SU-DHL-6 (cell line): ENCODE data around the gene ARRDC1.

Source experiments
- H2AFZ ChIP-seq: fragments of 200-600 bp; sonication (generic); 2 replicates; pipeline ENCODE4 v1.6.1; 2014; ENCODE audit warnings: low read depth, mild to moderate bottlenecking, moderate library complexity, mixed read lengths, antibody characterized with exemption, low read length; ENCODE audit not compliant: severe bottlenecking
- H3F3A ChIP-seq: fragments of 200-600 bp; shearing (Covaris generic); 2 replicates; pipeline ENCODE4 v1.6.0; 2016; ENCODE audit warnings: antibody characterized with exemption, mild to moderate bottlenecking; ENCODE audit not compliant: insufficient read depth
- H3K27ac ChIP-seq: fragments of 200-600 bp; sonication (generic); 2 replicates; pipeline ENCODE4 v1.5.1; 2016; ENCODE audit warnings: low read depth, mild to moderate bottlenecking, low read length, moderate library complexity, mixed read lengths
- H3K27me3 ChIP-seq: fragments of 200-600 bp; sonication (generic), shearing (Covaris generic); 2 replicates; pipeline ENCODE4 v1.6.0; 2014; ENCODE audit warnings: mild to moderate bottlenecking, low read length
- H3K36me3 ChIP-seq: fragments of 200-600 bp; sonication (generic); 2 replicates; pipeline ENCODE4 v1.6.1; 2014; ENCODE audit warnings: mild to moderate bottlenecking, low read length, mixed read lengths
- H3K4me2 ChIP-seq: fragments of 300-600, 200-600 bp; shearing (Covaris generic), sonication (generic); 2 replicates; pipeline ENCODE4 v1.6.0; 2014; ENCODE audit warnings: low read length, low read depth, mild to moderate bottlenecking; ENCODE audit not compliant: poor library complexity, severe bottlenecking
- H3K4me3 ChIP-seq: fragments of 200-600 bp; sonication (generic); 2 replicates; pipeline ENCODE4 v1.5.1; 2014; ENCODE audit warnings: antibody characterized with exemption, low read length, mild to moderate bottlenecking, mixed read lengths; ENCODE audit not compliant: insufficient read depth, poor library complexity, severe bottlenecking
- H3K79me2 ChIP-seq: fragments of 200-600 bp; sonication (generic); 2 replicates; pipeline ENCODE4 v1.6.1; 2014; ENCODE audit warnings: mild to moderate bottlenecking, low read length, moderate library complexity; ENCODE audit not compliant: insufficient read depth
- H3K9ac ChIP-seq: fragments of 200-600 bp; sonication (generic); 2 replicates; pipeline ENCODE4 v1.7.0; 2014; ENCODE audit warnings: mild to moderate bottlenecking, low read length
- H3K9me2 ChIP-seq: fragments of 200-600 bp; sonication (generic); replicated peaks from 2 replicates; pipeline ENCODE4 v1.6.1; 2014; ENCODE audit warnings: low read length; ENCODE audit not compliant: insufficient read depth
- H3K9me3 ChIP-seq: fragments of 200-600 bp; sonication (generic); 2 replicates; pipeline ENCODE4 v1.6.1; 2014; ENCODE audit warnings: low read length, mixed read lengths; ENCODE audit not compliant: insufficient read depth
- H4K20me1 ChIP-seq: fragments of 200-600 bp; sonication (generic); 2 replicates; pipeline ENCODE4 v1.6.1; 2014; ENCODE audit warnings: low read depth, mild to moderate bottlenecking, antibody characterized with exemption, low read length, moderate library complexity, mixed read lengths
- CTCF ChIP-seq: fragments of 200-600 bp; sonication (generic); IDR thresholded peaks from one replicate; pipeline ENCODE4 v1.5.1; 2017; ENCODE audit warnings: antibody characterized with exemption, mild to moderate bottlenecking, low read length, moderate library complexity; ENCODE audit not compliant: insufficient read depth, poor library complexity, severe bottlenecking
- EZH2phosphoT487 ChIP-seq: fragments of 200-600 bp; sonication (generic), shearing (Covaris generic); conservative IDR thresholded peaks from 2 replicates; pipeline ENCODE4 v1.6.1; 2018; ENCODE audit warnings: mild to moderate bottlenecking, antibody characterized with exemption, low read length, moderate library complexity, mixed read lengths

Gene ARRDC1

GRCh38 chr9:137575716-137576411 lies 29.6 kb upstream of the ARRDC1 start:
- no peak for TF ChIP-seq EZH2phosphoT487
- no peak for TF ChIP-seq CTCF
- Histone ChIP-seq H3K9me2 (no peaks in the 10 kb centered on the region), H3K27me3 (no peaks in the 10 kb centered on the region), H4K20me1 (no peaks in the 10 kb centered on the region; the same call in 1 of the 2 replicates), H3K4me2 (peak overlapping the region; percentile 94), H3K27ac (peak overlapping the region; percentile 64), H3K79me2 (peaks cover 27% of the 10 kb centered on the region), H3K4me3 (no peak overlapping the region), H3K9me3 (no peaks in the 10 kb centered on the region), H3K36me3 (peaks cover 7% of the 10 kb centered on the region; the same call in 1 of the 2 replicates), H3K9ac (no peak overlapping the region), H2AFZ (no peak overlapping the region), H3F3A (0 out of 2 replicates have a peak, but pooled peaks cover 8% of the 10 kb centered on the region)

- no peaks in the 10 kb centered on the region for H3K9me3 ChIP-seq
- peak within 1 kb of the TSS; percentile 82 for H3K4me3 ChIP-seq
- peak within 1 kb of the TSS; percentile 90 for H3K9ac ChIP-seq
- H3K79me2 ChIP-seq, result peaks cover 23% of the 10 kb centered on the region
- TF ChIP-seq EZH2phosphoT487 (no peak), CTCF (peak; percentile 88)
- no peaks in the 10 kb centered on the region; the same call in 1 of the 2 replicates for H4K20me1 ChIP-seq
- H3K4me2 ChIP-seq, result peak within 1 kb of the TSS; percentile 94
- peak within 1 kb of the TSS; percentile 51 for H3K27ac ChIP-seq
- H3F3A ChIP-seq, result 0 out of 2 replicates have a peak, but pooled peaks cover 8% of the 10 kb centered on the region
- H3K36me3 ChIP-seq, result no peaks in the 10 kb centered on the region
- H3K27me3 ChIP-seq, result no peaks in the 10 kb centered on the region
- H2AFZ ChIP-seq, result peak within 1 kb of the TSS; percentile 79
- no peaks in the 10 kb centered on the region for H3K9me2 ChIP-seq
These were observed 26.8 kb upstream of the ARRDC1 start, which contains the start of gene DPH7 for GRCh38 chr9:137578518-137579258. Gene DPH7 (minus strand): TSS chr9:137578925. CDS start chr9:137578777, 148 bp downstream.

- Histone ChIP-seq H3K27ac (no peak overlapping the region), H4K20me1 (no peaks in the 10 kb centered on the region; the same call in 1 of the 2 replicates), H3K4me3 (no peak overlapping the region), H3K4me2 (peak overlapping the region; percentile 33), H3K36me3 (no peaks in the 10 kb centered on the region), H3K79me2 (peaks cover 23% of the 10 kb centered on the region), H3F3A (0 out of 2 replicates have a peak, but pooled peaks cover 8% of the 10 kb centered on the region), H3K9me3 (no peaks in the 10 kb centered on the region), H3K9me2 (no peaks in the 10 kb centered on the region), H3K9ac (peak overlapping the region; percentile 90), H3K27me3 (no peaks in the 10 kb centered on the region), H2AFZ (no peak overlapping the region)
- no peak for TF ChIP-seq EZH2phosphoT487
- TF ChIP-seq CTCF, result no peak
These were observed 26.3 kb upstream of the ARRDC1 start for GRCh38 chr9:137579259-137579604.
